Subcutaneous adipose tissue (tissue), 4 donors: ENCODE measurements around the gene RANBP3. TPM values are rescaled to one million over a fixed set of nuclear protein-coding genes. Genes with fewer than 3 reads are reported as not detected.

Experiments
- total RNA-seq, 4 donors: library from RNA; depleted of rRNA; stranded (reverse); fragments of >200 nt; gene quantifications; one replicate each; pipeline ENCODE4 v1.1.0, GENCODE V29; 2016
- TF ChIP-seq, protein P1 (sequence below): fragments of 450-650 bp; IDR thresholded peaks from one replicate; pipeline ENCODE4 v1.5.1; 2016; ENCODE audit warnings: low read depth, mild to moderate bottlenecking, control low read depth, antibody characterized with exemption, moderate library complexity

RANBP3 gene
- total RNA-seq, 4 donors from 2014 or later = 28.8 to 84.2 (median 57.7) TPM

DNA sequence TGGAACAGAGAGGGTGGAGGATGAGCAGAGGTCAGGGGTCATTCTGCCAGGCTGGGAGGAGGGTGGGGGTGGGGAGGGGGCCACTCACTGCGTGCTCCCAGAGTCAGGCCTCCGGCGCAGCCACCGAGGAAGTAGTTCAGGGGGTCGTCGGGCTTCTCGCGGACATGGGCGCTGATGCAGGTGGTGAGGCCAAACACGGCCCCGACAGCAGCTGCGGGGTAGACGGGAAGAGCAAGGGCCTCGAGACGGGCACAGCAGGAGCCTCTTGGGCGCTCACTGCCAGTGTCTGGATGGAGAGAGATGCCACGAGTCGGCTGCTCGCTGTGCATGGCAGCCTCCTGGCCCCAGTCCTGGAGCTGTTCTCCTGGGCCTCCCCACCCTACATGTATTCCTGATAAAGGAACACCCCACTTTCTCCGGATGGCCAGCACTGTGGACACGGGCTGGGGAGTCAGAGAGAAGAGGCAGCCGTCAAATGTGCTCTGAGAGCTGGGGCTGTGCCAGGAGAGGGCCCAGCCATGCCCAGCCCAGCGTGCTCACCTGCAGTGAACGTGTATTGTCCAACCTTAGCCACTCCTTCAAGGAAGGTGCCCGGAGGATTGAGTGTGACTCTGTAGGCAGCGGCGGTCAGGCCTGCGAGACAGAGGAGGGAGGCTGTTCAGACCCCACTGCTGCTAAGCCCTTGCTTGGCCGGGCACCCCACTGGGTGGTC lies 81.4 kb downstream of the RANBP3 start:
- TF ChIP-seq, protein P1, sequence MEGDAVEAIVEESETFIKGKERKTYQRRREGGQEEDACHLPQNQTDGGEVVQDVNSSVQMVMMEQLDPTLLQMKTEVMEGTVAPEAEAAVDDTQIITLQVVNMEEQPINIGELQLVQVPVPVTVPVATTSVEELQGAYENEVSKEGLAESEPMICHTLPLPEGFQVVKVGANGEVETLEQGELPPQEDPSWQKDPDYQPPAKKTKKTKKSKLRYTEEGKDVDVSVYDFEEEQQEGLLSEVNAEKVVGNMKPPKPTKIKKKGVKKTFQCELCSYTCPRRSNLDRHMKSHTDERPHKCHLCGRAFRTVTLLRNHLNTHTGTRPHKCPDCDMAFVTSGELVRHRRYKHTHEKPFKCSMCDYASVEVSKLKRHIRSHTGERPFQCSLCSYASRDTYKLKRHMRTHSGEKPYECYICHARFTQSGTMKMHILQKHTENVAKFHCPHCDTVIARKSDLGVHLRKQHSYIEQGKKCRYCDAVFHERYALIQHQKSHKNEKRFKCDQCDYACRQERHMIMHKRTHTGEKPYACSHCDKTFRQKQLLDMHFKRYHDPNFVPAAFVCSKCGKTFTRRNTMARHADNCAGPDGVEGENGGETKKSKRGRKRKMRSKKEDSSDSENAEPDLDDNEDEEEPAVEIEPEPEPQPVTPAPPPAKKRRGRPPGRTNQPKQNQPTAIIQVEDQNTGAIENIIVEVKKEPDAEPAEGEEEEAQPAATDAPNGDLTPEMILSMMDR = no peak

DNA sequence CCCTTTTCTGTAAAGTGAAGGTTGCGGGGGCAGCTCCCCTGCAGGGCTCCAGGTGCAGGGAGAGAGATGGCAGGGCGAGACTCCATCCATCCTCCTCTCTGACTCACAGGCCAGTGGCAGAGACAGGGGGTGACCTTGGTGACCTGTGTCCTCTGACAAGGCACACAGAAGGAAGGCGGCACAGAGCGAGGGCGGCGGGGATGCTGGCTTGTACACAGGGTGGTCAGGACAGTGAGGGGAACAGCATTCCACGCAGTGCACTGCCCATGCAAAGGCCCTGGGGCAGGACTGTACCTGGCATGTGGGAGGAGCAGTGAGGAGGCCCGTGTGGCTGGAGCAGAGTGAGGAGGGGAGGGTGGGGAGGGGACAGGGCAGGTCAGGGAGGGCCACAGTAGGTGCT lies 82.0 kb downstream of the RANBP3 start:
- TF ChIP-seq, protein P1 = no peak

DNA sequence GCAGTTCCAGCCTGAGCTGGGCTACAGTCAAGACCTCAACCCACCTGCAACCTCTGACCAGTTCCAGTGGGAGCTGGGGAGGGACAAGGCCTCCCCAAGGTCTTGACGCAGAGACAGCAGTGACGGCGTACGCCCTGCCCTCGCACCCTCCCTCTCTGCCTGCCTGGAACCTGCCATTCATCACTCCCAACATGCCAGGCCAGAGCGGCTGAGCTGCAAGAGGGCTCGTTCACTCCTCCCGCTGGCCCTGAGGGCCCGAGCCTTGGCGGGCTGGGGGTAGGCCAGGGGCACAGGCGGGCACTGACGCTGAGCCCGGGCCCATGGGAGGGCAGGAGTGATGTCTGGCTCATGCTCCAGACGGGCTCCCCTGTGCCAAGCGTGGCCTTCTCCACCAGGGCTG lies 82.5 kb downstream of the RANBP3 start:
- TF ChIP-seq, protein P1 = no peak

DNA sequence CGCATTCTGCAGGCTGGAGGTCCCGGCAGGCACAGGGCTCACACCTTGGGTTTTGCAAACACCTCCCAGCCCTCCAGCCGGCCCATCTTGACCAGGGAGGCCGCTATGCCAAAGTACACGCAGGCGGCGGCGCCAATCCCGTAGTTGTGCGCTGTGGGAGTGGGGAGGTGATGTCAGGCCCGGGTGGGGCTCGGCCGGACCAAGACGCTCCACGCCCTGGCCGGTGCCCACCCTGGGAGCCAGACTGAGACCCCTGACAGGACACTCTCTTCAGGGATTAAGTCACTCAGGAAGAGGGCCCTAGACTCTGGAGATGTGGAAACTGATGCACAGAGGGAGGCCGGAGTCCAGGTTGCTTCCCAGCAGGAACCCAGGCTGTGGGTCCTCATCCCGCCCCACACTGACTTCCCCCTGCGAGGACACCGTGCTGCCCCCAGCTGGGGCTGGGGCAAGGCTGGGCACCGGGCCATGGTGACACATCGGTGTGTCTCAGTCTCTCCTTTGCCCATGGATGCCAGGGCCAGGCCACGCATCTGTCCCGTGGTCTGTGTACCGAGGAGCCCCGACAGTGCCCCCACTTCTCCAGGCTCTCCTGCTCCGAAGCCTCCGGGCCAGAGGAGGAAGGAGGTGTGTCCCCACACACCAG lies 83.1 kb downstream of the RANBP3 start:
- TF ChIP-seq, protein P1 = no peak

DNA sequence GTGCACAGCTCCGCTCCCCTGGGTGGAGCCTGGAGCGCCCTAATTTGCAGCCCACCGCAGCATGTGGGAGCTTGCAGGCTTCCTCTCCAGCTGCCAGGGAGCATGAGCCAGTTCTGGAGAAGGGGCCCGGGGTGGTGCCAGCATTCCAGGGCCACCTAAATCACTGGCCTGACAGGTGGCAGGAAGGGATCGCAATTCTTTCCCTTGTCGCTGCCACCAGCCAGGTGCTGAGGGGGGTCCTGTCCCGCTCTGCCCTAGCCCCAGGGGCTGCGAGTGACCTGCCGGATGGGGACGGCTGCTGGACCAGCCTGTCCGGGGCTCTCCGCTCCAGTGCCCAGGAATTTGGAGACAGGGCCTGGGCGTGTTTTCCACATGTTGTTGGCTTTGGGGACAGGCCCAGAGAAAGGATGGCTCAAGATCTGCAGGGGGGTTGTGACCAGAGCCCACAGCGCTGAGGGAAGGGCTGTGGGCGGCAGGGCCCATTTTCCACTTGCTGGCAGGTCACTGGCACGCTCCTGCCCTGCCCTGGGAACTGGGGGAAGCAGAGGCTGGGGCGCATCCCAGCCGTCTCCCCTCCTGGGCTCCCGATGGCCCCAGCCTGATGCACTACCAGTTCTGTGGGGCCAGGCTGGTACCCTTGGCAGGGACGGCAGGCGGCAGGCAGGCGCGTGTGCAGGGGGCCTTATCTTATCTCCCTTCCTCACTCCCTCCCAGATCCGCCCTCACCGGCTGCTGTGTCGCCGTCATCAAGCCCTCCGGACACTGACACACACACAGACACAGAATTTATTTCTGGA lies 83.8 kb downstream of the RANBP3 start:
- TF ChIP-seq, protein P1 = no peak

DNA sequence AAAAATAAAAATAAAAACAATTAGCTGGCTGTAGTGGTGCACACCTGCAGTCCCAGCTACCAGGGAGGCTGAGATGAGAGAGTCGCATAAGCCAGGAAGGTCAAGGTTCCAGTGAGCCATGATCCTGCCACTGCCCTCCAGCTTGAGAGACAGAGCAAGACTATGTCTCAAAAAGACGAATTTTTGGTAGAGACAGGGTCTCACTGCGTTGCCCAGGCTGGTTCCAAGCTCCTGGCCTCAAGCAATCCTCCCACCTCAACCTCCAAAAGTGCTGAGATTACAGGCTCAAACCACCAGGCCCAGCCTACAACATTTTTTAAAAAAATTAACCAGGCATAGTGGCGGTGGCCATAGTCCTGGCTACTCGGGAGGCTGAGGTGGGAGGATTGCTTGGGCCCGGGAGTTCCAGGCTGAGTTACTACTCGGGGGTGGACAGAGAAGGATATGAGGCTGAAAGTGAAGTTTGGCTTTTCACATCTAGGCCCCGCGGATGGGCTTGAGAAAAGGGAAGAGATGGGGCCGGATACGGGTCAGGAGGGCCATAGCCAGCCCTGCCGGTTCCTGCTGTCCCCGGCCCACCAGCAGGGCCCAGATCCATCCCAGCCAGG lies 84.5 kb downstream of the RANBP3 start:
- TF ChIP-seq, protein P1 = no peak
